GM23338 (cell line): ENCODE data around the gene GCKR. TPM values are rescaled to one million over a fixed set of nuclear protein-coding genes. Genes with fewer than 3 reads are reported as not detected.

ENCODE experiments used
- ATAC-seq: fragments of 200-7000 bp; cut with Tn5 transposase; 3 replicates; pipeline ENCODE4 v1.9.1; 2020
- DNase-seq: peaks from one replicate; pipeline ENCODE4 v3.0.0-alpha.2; 2015; ENCODE audit warnings: low spot score
- H2AFZ ChIP-seq: fragments of 200-600 bp; sonication (generic); 2 replicates; pipeline ENCODE4 v1.8.0; 2016; ENCODE audit warnings: antibody characterized with exemption, mild to moderate bottlenecking, moderate library complexity
- H3F3A ChIP-seq: fragments of 200-600 bp; sonication (generic); replicated peaks from 2 replicates; pipeline ENCODE4 v1.8.0; 2017; ENCODE audit warnings: antibody characterized with exemption, mixed run types, low read depth
- H3K27ac ChIP-seq: fragments of 200-600 bp; sonication (generic); 2 replicates; pipeline ENCODE4 v1.6.1; 2016; ENCODE audit warnings: low read depth
- H3K27me3 ChIP-seq: fragments of 200-600 bp; sonication (generic); 2 replicates; pipeline ENCODE4 v1.8.0; 2016; ENCODE audit warnings: mild to moderate bottlenecking, mixed run types, moderate library complexity; ENCODE audit not compliant: insufficient read depth
- H3K36me3 ChIP-seq: fragments of 200-600 bp; sonication (generic); 2 replicates; pipeline ENCODE4 v1.8.0; 2016; ENCODE audit warnings: mild to moderate bottlenecking; ENCODE audit not compliant: insufficient read depth
- H3K4me1 ChIP-seq: fragments of 200-600 bp; sonication (generic); 2 replicates; pipeline ENCODE4 v1.8.0; 2016; ENCODE audit warnings: mild to moderate bottlenecking, moderate library complexity; ENCODE audit not compliant: insufficient read depth
- H3K4me2 ChIP-seq: fragments of 200-600 bp; sonication (generic); 2 replicates; pipeline ENCODE4 v1.7.1; 2017; ENCODE audit warnings: mixed run types
- H3K4me3 ChIP-seq: fragments of 200-600 bp; sonication (generic); 2 replicates; pipeline ENCODE4 v1.6.1; 2016; ENCODE audit warnings: mixed run types
- H3K79me2 ChIP-seq: fragments of 200-600 bp; sonication (generic); replicated peaks from 2 replicates; pipeline ENCODE4 v1.8.0; 2017; ENCODE audit warnings: mild to moderate bottlenecking; ENCODE audit not compliant: insufficient read depth
- H3K9me2 ChIP-seq: fragments of 200-600 bp; sonication (generic); 2 replicates; pipeline ENCODE4 v1.8.0; 2017; ENCODE audit not compliant: insufficient read depth
- H4K20me1 ChIP-seq: fragments of 200-600 bp; sonication (generic); replicated peaks from 2 replicates; pipeline ENCODE4 v1.8.0; 2017; ENCODE audit warnings: mild to moderate bottlenecking; ENCODE audit not compliant: insufficient read depth
- H3K27ac Mint-ChIP-seq: 2 replicates; pipeline ENCODE4 v1.8.0; 2020; ENCODE audit warnings: inconsistent platforms, mild to moderate bottlenecking, moderate library complexity, mixed read lengths
- H3K27me3 Mint-ChIP-seq: 3 replicates; pipeline ENCODE4 v1.8.0; 2022; ENCODE audit warnings: low read depth, mild to moderate bottlenecking, moderate library complexity, mixed read lengths, inconsistent platforms; ENCODE audit not compliant: insufficient read depth, poor library complexity
- H3K36me3 Mint-ChIP-seq: 3 replicates; pipeline ENCODE4 v1.8.0; 2021; ENCODE audit warnings: low read depth, mild to moderate bottlenecking, inconsistent platforms, moderate library complexity, mixed read lengths
- H3K4me1 Mint-ChIP-seq: 3 replicates; pipeline ENCODE4 v1.8.0; 2020; ENCODE audit warnings: mild to moderate bottlenecking, inconsistent platforms, mixed read lengths
- H3K4me3 Mint-ChIP-seq: 3 replicates; pipeline ENCODE4 v1.8.0; 2021; ENCODE audit warnings: moderate library complexity, mild to moderate bottlenecking, inconsistent platforms, mixed read lengths
- H3K9me3 Mint-ChIP-seq: 3 replicates; pipeline ENCODE4 v1.8.0; 2020; ENCODE audit warnings: moderate library complexity, mild to moderate bottlenecking, inconsistent platforms, mixed read lengths
- CTCF ChIP-seq, 2 experiments: fragments of 200-600 bp in 1 of 2; sonication (generic) in 1 of 2; conservative IDR thresholded peaks; 2 replicates each; pipeline versions ENCODE4 v1.5.1 to v1.6.1; 2016 to 2017; ENCODE audit warnings: antibody characterized with exemption in 2 of 2, low read depth in 2 of 2, mild to moderate bottlenecking in 2 of 2, moderate library complexity in 1 of 2
- NANOG ChIP-seq: IDR thresholded peaks from 2 replicates; pipeline ENCODE4 v1.6.1; 2016; ENCODE audit warnings: antibody characterized with exemption, borderline replicate concordance
- polyA plus RNA-seq: library from polyadenylated mRNA; unstranded; fragments of >200 nt; fragmentation: Nextera tagmentation; extraction: Ambion mirVana; gene quantifications from 2 replicates; pipeline ENCODE4 v1.2.1, GENCODE V29; 2016
- total RNA-seq: library from RNA; depleted of rRNA; stranded (reverse); fragments of >200 nt; shearing (Covaris generic); gene quantifications from 2 replicates; pipeline ENCODE4 v1.2.3, GENCODE V29; 2014
- TF ChIP-seq, protein P1 (sequence below): fragments of 250-450 bp; sonication (Bioruptor Pico); IDR thresholded peaks from 2 replicates; pipeline ENCODE4 v1.5.0; 2020; ENCODE audit warnings: mild to moderate bottlenecking, moderate library complexity
- TF ChIP-seq, protein P2 (sequence below): IDR thresholded peaks from one replicate; pipeline ENCODE4 v1.6.1; 2018; ENCODE audit warnings: antibody characterized with exemption; ENCODE audit not compliant: unreplicated experiment

The GCKR gene
- total and polyA plus RNA-seq, 2 experiments from 2014 or later = not detected

GRCh38 chr2:27451095-27451494 lies 45.5 kb upstream of the GCKR start:
- H3K36me3 Mint-ChIP-seq = peaks cover 3% of the 10 kb centered on the region; the same call in 1 of the 3 replicates
- no peak for DNase-seq
- no peaks in the 10 kb centered on the region for H3K4me1 ChIP-seq
- ATAC-seq = no peak
- no peaks in the 10 kb centered on the region for H3K4me1 Mint-ChIP-seq
- TF ChIP-seq, protein P1, sequence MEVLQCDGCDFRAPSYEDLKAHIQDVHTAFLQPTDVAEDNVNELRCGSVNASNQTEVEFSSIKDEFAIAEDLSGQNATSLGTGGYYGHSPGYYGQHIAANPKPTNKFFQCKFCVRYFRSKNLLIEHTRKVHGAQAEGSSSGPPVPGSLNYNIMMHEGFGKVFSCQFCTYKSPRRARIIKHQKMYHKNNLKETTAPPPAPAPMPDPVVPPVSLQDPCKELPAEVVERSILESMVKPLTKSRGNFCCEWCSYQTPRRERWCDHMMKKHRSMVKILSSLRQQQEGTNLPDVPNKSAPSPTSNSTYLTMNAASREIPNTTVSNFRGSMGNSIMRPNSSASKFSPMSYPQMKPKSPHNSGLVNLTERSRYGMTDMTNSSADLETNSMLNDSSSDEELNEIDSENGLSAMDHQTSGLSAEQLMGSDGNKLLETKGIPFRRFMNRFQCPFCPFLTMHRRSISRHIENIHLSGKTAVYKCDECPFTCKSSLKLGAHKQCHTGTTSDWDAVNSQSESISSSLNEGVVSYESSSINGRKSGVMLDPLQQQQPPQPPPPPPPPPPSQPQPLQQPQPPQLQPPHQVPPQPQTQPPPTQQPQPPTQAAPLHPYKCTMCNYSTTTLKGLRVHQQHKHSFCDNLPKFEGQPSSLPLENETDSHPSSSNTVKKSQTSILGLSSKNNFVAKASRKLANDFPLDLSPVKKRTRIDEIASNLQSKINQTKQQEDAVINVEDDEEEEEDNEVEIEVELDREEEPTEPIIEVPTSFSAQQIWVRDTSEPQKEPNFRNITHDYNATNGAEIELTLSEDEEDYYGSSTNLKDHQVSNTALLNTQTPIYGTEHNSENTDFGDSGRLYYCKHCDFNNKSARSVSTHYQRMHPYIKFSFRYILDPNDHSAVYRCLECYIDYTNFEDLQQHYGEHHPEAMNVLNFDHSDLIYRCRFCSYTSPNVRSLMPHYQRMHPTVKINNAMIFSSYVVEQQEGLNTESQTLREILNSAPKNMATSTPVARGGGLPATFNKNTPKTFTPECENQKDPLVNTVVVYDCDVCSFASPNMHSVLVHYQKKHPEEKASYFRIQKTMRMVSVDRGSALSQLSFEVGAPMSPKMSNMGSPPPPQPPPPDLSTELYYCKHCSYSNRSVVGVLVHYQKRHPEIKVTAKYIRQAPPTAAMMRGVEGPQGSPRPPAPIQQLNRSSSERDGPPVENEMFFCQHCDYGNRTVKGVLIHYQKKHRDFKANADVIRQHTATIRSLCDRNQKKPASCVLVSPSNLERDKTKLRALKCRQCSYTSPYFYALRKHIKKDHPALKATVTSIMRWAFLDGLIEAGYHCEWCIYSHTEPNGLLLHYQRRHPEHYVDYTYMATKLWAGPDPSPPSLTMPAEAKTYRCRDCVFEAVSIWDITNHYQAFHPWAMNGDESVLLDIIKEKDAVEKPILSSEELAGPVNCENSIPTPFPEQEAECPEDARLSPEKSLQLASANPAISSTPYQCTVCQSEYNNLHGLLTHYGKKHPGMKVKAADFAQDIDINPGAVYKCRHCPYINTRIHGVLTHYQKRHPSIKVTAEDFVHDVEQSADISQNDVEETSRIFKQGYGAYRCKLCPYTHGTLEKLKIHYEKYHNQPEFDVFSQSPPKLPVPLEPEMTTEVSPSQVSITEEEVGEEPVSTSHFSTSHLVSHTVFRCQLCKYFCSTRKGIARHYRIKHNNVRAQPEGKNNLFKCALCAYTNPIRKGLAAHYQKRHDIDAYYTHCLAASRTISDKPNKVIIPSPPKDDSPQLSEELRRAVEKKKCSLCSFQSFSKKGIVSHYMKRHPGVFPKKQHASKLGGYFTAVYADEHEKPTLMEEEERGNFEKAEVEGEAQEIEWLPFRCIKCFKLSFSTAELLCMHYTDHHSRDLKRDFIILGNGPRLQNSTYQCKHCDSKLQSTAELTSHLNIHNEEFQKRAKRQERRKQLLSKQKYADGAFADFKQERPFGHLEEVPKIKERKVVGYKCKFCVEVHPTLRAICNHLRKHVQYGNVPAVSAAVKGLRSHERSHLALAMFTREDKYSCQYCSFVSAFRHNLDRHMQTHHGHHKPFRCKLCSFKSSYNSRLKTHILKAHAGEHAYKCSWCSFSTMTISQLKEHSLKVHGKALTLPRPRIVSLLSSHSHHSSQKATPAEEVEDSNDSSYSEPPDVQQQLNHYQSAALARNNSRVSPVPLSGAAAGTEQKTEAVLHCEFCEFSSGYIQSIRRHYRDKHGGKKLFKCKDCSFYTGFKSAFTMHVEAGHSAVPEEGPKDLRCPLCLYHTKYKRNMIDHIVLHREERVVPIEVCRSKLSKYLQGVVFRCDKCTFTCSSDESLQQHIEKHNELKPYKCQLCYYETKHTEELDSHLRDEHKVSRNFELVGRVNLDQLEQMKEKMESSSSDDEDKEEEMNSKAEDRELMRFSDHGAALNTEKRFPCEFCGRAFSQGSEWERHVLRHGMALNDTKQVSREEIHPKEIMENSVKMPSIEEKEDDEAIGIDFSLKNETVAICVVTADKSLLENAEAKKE (CRISPR knock-in tag) = no peak
- no peak for TF ChIP-seq NANOG
- H4K20me1 ChIP-seq = no peaks in the 10 kb centered on the region
- no peak overlapping the region for H3K27ac Mint-ChIP-seq
- no peaks in the 10 kb centered on the region; the same call in 1 of the 2 replicates for H3K36me3 ChIP-seq
- no peaks in the 10 kb centered on the region for H3K79me2 ChIP-seq
- H3K4me3 ChIP-seq = no peak overlapping the region
- H3K27ac ChIP-seq = no peak overlapping the region
- H3K4me3 Mint-ChIP-seq = no peak overlapping the region
- no peak overlapping the region for H3K4me2 ChIP-seq
- H2AFZ ChIP-seq = no peak overlapping the region
- no peaks in the 10 kb centered on the region for H3K9me3 Mint-ChIP-seq
- H3K27me3 ChIP-seq = no peaks in the 10 kb centered on the region
- H3K9me2 ChIP-seq = no peaks in the 10 kb centered on the region
- H3K27me3 Mint-ChIP-seq = peaks cover 2% of the 10 kb centered on the region
- no peaks in the 10 kb centered on the region for H3F3A ChIP-seq

DNA sequence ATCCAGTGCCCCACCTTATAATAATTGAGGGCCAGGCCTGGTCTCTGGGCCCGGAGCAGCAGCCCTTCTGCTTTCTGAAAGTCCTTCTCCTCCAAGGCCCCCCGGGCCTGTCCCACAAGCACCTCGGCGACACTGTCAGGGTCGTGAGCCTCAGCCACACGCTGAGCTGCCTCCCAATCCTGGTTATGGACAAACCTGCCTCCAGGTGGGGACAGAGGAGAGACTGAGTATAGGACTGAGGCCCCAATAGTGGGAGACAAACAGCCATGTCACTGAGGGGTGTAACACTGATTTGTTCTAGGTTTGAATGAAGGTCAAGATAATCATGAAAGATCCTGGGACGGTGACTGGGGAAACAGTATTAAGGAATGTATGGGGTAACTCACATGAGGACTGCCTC lies 42.7 kb upstream of the GCKR start:
- peak overlapping the region; percentile 8; the same call in 1 of the 2 replicates for H3K27ac Mint-ChIP-seq
- Histone ChIP-seq H2AFZ (no peak overlapping the region), H3K79me2 (no peaks in the 10 kb centered on the region), H4K20me1 (no peaks in the 10 kb centered on the region), H3K27ac (no peak overlapping the region), H3K4me2 (no peak overlapping the region), H3K27me3 (no peaks in the 10 kb centered on the region), H3K4me1 (no peaks in the 10 kb centered on the region), H3K36me3 (peaks cover 5% of the 10 kb centered on the region; the same call in 1 of the 2 replicates), H3F3A (no peaks in the 10 kb centered on the region), H3K4me3 (no peak overlapping the region), H3K9me2 (no peaks in the 10 kb centered on the region)
- TF ChIP-seq, protein P2, sequence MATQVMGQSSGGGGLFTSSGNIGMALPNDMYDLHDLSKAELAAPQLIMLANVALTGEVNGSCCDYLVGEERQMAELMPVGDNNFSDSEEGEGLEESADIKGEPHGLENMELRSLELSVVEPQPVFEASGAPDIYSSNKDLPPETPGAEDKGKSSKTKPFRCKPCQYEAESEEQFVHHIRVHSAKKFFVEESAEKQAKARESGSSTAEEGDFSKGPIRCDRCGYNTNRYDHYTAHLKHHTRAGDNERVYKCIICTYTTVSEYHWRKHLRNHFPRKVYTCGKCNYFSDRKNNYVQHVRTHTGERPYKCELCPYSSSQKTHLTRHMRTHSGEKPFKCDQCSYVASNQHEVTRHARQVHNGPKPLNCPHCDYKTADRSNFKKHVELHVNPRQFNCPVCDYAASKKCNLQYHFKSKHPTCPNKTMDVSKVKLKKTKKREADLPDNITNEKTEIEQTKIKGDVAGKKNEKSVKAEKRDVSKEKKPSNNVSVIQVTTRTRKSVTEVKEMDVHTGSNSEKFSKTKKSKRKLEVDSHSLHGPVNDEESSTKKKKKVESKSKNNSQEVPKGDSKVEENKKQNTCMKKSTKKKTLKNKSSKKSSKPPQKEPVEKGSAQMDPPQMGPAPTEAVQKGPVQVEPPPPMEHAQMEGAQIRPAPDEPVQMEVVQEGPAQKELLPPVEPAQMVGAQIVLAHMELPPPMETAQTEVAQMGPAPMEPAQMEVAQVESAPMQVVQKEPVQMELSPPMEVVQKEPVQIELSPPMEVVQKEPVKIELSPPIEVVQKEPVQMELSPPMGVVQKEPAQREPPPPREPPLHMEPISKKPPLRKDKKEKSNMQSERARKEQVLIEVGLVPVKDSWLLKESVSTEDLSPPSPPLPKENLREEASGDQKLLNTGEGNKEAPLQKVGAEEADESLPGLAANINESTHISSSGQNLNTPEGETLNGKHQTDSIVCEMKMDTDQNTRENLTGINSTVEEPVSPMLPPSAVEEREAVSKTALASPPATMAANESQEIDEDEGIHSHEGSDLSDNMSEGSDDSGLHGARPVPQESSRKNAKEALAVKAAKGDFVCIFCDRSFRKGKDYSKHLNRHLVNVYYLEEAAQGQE = no peak
- TF ChIP-seq CTCF (conservative IDR thresholded peaks at IDR 0.05; ENCODE audit: low read depth in 2 of 2) (peak; percentile 21 to 58; a peak in 3 of 4 replicates), NANOG (no peak)
- DNase-seq (peak; percentile 33), ATAC-seq (peak; percentile 78)
- no peaks in the 10 kb centered on the region for H3K4me1 Mint-ChIP-seq
- H3K4me3 Mint-ChIP-seq = no peak overlapping the region
- peaks cover 2% of the 10 kb centered on the region for H3K27me3 Mint-ChIP-seq
- no peaks in the 10 kb centered on the region; the same call in 2 of the 3 replicates for H3K36me3 Mint-ChIP-seq
- no peaks in the 10 kb centered on the region for H3K9me3 Mint-ChIP-seq
